A172 (cell line): Measurements from ENCODE around the gene F5. TPM values are rescaled to one million over a fixed set of nuclear protein-coding genes. Genes with fewer than 3 reads are reported as not detected.

Experiments used
- DNase-seq: peaks from one replicate; pipeline ENCODE4 v3.0.0-alpha.2; 2015; ENCODE audit warnings: low spot score
- total RNA-seq: library from RNA; depleted of rRNA; stranded (reverse); fragments of >200 nt; shearing (Covaris generic); gene quantifications from 2 replicates; pipeline ENCODE4 v1.2.3, GENCODE V29; 2014; rRNA removed

F5 gene
- total RNA-seq, 1 experiment from 2014 or later: not detected

GRCh38 chr1:169478094-169478672, 108.1 kb downstream of the F5 start:
- no peak for DNase-seq

GRCh38 chr1:169475806-169476387, 110.4 kb downstream of the F5 start:
- no peak for DNase-seq

- no peak for DNase-seq
Observed at GRCh38 chr1:169474302-169474995, 111.8 kb downstream of the F5 start.

- no peak for DNase-seq
Observed at GRCh38 chr1:169473347-169473746, 112.9 kb downstream of the F5 start.

- DNase-seq: no peak
Observed at GRCh38 chr1:169472738-169473137, 113.5 kb downstream of the F5 start.

GRCh38 chr1:169468982-169469381, 117.3 kb downstream of the F5 start:
- no peak for DNase-seq

GRCh38 chr1:169466259-169467230, 119.7 kb downstream of the F5 start:
- DNase-seq: peak; percentile 60

- DNase-seq: no peak
Observed at GRCh38 chr1:169465281-169465680, 121.0 kb downstream of the F5 start.

Other genes starting within 250 kb of the F5 start
- gene NME7, start 218.7 kb downstream of the F5 start, total RNA-seq: 83.7 and 92.4 TPM in 2 replicates
- 41.3 and 46.3 TPM in 2 replicates for gene BLZF1, start 218.3 kb downstream of the F5 start, total RNA-seq
- 0.24 and 0.60 TPM in 2 replicates for gene CCDC181, start 159.0 kb downstream of the F5 start, total RNA-seq
- gene SLC19A2, start 100.5 kb downstream of the F5 start, total RNA-seq: 8.4 and 9.6 TPM in 2 replicates
- gene SELP, start 43.6 kb upstream of the F5 start, total RNA-seq: not detected in 2 replicates
- gene SELL, start 125.1 kb upstream of the F5 start, total RNA-seq: not detected in 2 replicates
- gene SELE, start 147.6 kb upstream of the F5 start, total RNA-seq: not detected in 2 replicates
- 16.0 and 26.0 TPM in 2 replicates for gene METTL18, start 208.4 kb upstream of the F5 start, total RNA-seq